Panc1 (cell line): ENCODE measurements around the gene PTPN1. TPM values are rescaled to one million over a fixed set of nuclear protein-coding genes. Genes with fewer than 3 reads are reported as not detected.

Source experiments
- ATAC-seq: fragments of 200-7000 bp; cut with Tn5 transposase; 2 replicates; pipeline ENCODE4 v1.9.1; 2020; ENCODE audit warnings: mild to moderate bottlenecking, moderate library complexity
- BruUV-seq: library from RNA; stranded (reverse); fragments of 400-500 nt; replicated peaks from 2 replicates; lab custom pipeline; 2021; lab: Mats Ljungman, UMichigan
- CTCF ChIA-PET: fragments of 300-600 bp; sonication (Branson Sonifier 250); formaldehyde crosslinking; loops from one replicate; lab custom pipeline; 2022; ENCODE audit warnings: antibody characterized with exemption; lab: Charles Lee
- POLR2A ChIA-PET: fragments of 300-600 bp; sonication (Branson Sonifier 250); formaldehyde crosslinking; loops from one replicate; lab custom pipeline; 2022; ENCODE audit warnings: antibody characterized with exemption; lab: Charles Lee
- DNase-seq: peaks from one replicate; pipeline ENCODE4 v3.0.0-alpha.2; 2010; ENCODE audit warnings: low read depth, low spot score
- H3K27ac ChIP-seq: 2 replicates; pipeline ENCODE4 v1.5.1; 2011; ENCODE audit warnings: mild to moderate bottlenecking, low read length, inconsistent platforms
- H3K27me3 ChIP-seq: fragments of 200-500 bp; sonication (Bioruptor generic); 2 replicates; pipeline ENCODE4 v1.6.0; 2014; ENCODE audit warnings: low read length, inconsistent platforms; ENCODE audit not compliant: control insufficient read depth, insufficient read depth
- H3K36me3 ChIP-seq: fragments of 200-500 bp; sonication (Bioruptor generic); 2 replicates; pipeline ENCODE4 v1.5.1; 2014; ENCODE audit warnings: inconsistent platforms, mild to moderate bottlenecking, low read length, moderate library complexity; ENCODE audit not compliant: control insufficient read depth, insufficient read depth
- H3K4me1 ChIP-seq: 2 replicates; pipeline ENCODE4 v1.5.1; 2011; ENCODE audit warnings: inconsistent platforms, mild to moderate bottlenecking, low read length, moderate library complexity; ENCODE audit not compliant: control insufficient read depth, insufficient read depth
- H3K4me3 ChIP-seq, 2 experiments: 2 replicates each; pipeline ENCODE4 v1.5.1; 2011 to 2012; ENCODE audit warnings: low read depth in 2 of 2, low read length in 2 of 2, mild to moderate bottlenecking in 2 of 2, inconsistent platforms in 1 of 2, moderate library complexity in 1 of 2
- H3K9me3 ChIP-seq: fragments of 200-500 bp; sonication (Bioruptor generic); 2 replicates; pipeline ENCODE4 v1.5.1; 2014; ENCODE audit warnings: low read depth, mild to moderate bottlenecking, inconsistent platforms, low read length, moderate library complexity; ENCODE audit not compliant: control insufficient read depth, insufficient read depth
- CTCF ChIP-seq: fragments of 450-650 bp; IDR thresholded peaks from 2 replicates; pipeline ENCODE4 v1.5.1; 2017; ENCODE audit warnings: mild to moderate bottlenecking
- POLR2AphosphoS5 ChIP-seq: IDR thresholded peaks from 2 replicates; pipeline ENCODE4 v1.6.1; 2012; ENCODE audit warnings: mild to moderate bottlenecking, low read depth, low read length, moderate library complexity
- REST ChIP-seq, 2 experiments: IDR thresholded peaks; 2 replicates each; pipeline ENCODE4 v1.6.1; 2011 to 2012; ENCODE audit warnings: low read depth in 2 of 2, control low read depth in 1 of 2, low read length in 1 of 2, mild to moderate bottlenecking in 1 of 2, moderate library complexity in 1 of 2; ENCODE audit not compliant: insufficient read depth in 1 of 2
- SIN3A ChIP-seq: IDR thresholded peaks from 2 replicates; pipeline ENCODE4 v1.6.1; 2012; ENCODE audit warnings: low read depth, mild to moderate bottlenecking, low read length, moderate library complexity, borderline replicate concordance; ENCODE audit not compliant: insufficient read depth
- TCF7L2 ChIP-seq: IDR thresholded peaks from 2 replicates; pipeline ENCODE4 v1.6.1; 2011; ENCODE audit warnings: mild to moderate bottlenecking, low read depth, low read length, inconsistent platforms
- in situ Hi-C: cut with HindIII; loops from 2 replicates; pipeline ENCODE4 v1.10.0; 2016; ENCODE audit warnings: low sequenced_read_pairs, low pct_unique_long_range_greater_than_20kb
- intact Hi-C: fragments of 100-400 bp; cut with micrococcal nuclease; formaldehyde crosslinking; loops from one replicate; pipeline ENCODE4 v1.10.0; 2022; ENCODE audit not compliant: unreplicated experiment
- total RNA-seq: library from RNA; stranded (reverse); gene quantifications from one replicate; pipeline ENCODE4 v1.2.1, GENCODE V29; 2021; ENCODE audit not compliant: unreplicated experiment

The PTPN1 gene
- total RNA-seq, 1 experiment from 2014 or later, result 42.2 TPM

- H3K27me3 ChIP-seq, result no peaks in the 10 kb centered on the region
- CTCF ChIA-PET, result no interaction called here
- H3K4me1 ChIP-seq, result no peaks in the 10 kb centered on the region
- no TSS peak for BruUV-seq
- intact Hi-C loops, result loop anchor here (10.0 kb wide), 1 partner anchor 173 kb away; no protein-coding TSS in a partner anchor
- H3K36me3 ChIP-seq, result no peaks in the 10 kb centered on the region
- H3K27ac ChIP-seq, result no peak overlapping the region
- H3K4me3 ChIP-seq, result no peak overlapping the region
- in situ Hi-C loops, result no loop called here
- peak; percentile 65; the same call in 1 of the 2 replicates for ATAC-seq
- no peak for DNase-seq
- no peaks in the 10 kb centered on the region for H3K9me3 ChIP-seq
- TF ChIP-seq TCF7L2, result no peak
- TF ChIP-seq REST (IDR thresholded peaks at IDR 0.05; ENCODE audit: insufficient read depth in 1 of 2, low read depth in 2 of 2, low read length in 1 of 2), result no peak
- no peak for TF ChIP-seq POLR2AphosphoS5
- TF ChIP-seq CTCF, result no peak
- TF ChIP-seq SIN3A, result no peak
- POLR2A ChIA-PET, result interaction anchor here (0.6 kb wide), 1 partner anchor 421 kb away, joined by 3 read pairs; no protein-coding TSS in a partner anchor
Measured at GRCh38 chr20:50467718-50468356, 42.3 kb upstream of the PTPN1 start.

GRCh38 chr20:50468378-50468798 lies 41.8 kb upstream of the PTPN1 start:
- Histone ChIP-seq H3K4me1 (no peaks in the 10 kb centered on the region), H3K27me3 (no peaks in the 10 kb centered on the region), H3K27ac (no peak overlapping the region), H3K36me3 (no peaks in the 10 kb centered on the region), H3K9me3 (no peaks in the 10 kb centered on the region), H3K4me3 (no peak overlapping the region)
- DNase-seq (no peak), ATAC-seq (no peak)
- no peak for TF ChIP-seq REST (IDR thresholded peaks at IDR 0.05; ENCODE audit: insufficient read depth in 1 of 2, low read depth in 2 of 2, low read length in 1 of 2)
- TF ChIP-seq POLR2AphosphoS5, result no peak
- TF ChIP-seq SIN3A, result no peak
- no peak for TF ChIP-seq TCF7L2
- TF ChIP-seq CTCF, result no peak
- in situ Hi-C loops (no loop called here), intact Hi-C loops (loop anchor here (10.0 kb wide), 1 partner anchor 174 kb away; no protein-coding TSS in a partner anchor)
- BruUV-seq, result no TSS peak
- CTCF ChIA-PET, result no interaction called here
- POLR2A ChIA-PET, result no interaction called here
